NCI-H128 (cell line): ENCODE measurements around the gene SEMG2.

ENCODE experiments used
- DNase-seq: peaks from one replicate; lab custom pipeline; 2025; ENCODE audit not compliant: unreplicated experiment; lab: John Stamatoyannopoulos, UW

SEMG2 gene

GRCh38 chr20:45221076-45221475, at the start of gene SEMG2:
SEMG2 (plus strand) TSS chr20:45221373; CDS start chr20:45221390, 17 bp downstream.
- DNase-seq = no peak

GRCh38 chr20:45173522-45173921, 47.7 kb upstream of the SEMG2 start:
- no peak for DNase-seq

- no peak for DNase-seq
Observed at GRCh38 chr20:45174434-45175364, 46.5 kb upstream of the SEMG2 start, which contains the start of gene PI3. PI3 (plus strand) TSS chr20:45174902; CDS start chr20:45174923, 21 bp downstream.

- DNase-seq = no peak
Observed at GRCh38 chr20:45176526-45177267, 44.5 kb upstream of the SEMG2 start.

GRCh38 chr20:45179166-45179565, 42.0 kb upstream of the SEMG2 start:
- no peak for DNase-seq

- no peak for DNase-seq
Observed at GRCh38 chr20:45181639-45182038, 39.5 kb upstream of the SEMG2 start.

- DNase-seq = no peak
Observed at GRCh38 chr20:45183084-45183483, 38.1 kb upstream of the SEMG2 start.

GRCh38 chr20:45187693-45188092, 33.5 kb upstream of the SEMG2 start:
- no peak for DNase-seq

- no peak for DNase-seq
Observed at GRCh38 chr20:45189067-45189609, 32.0 kb upstream of the SEMG2 start.

- no peak for DNase-seq
Observed at GRCh38 chr20:45189861-45190260, 31.3 kb upstream of the SEMG2 start.

GRCh38 chr20:45191926-45192325, 29.2 kb upstream of the SEMG2 start:
- DNase-seq = no peak

- no peak for DNase-seq
Observed at GRCh38 chr20:45193331-45193730, 27.8 kb upstream of the SEMG2 start.

GRCh38 chr20:45206725-45207124, 14.4 kb upstream of the SEMG2 start, which contains the start of gene SEMG1:
SEMG1 (plus strand) TSS chr20:45207033; CDS start chr20:45207054, 21 bp downstream.
- DNase-seq = no peak

GRCh38 chr20:45209924-45210323, 11.2 kb upstream of the SEMG2 start:
- no peak for DNase-seq

GRCh38 chr20:45211569-45212474, 9.4 kb upstream of the SEMG2 start:
- no peak for DNase-seq

GRCh38 chr20:45212836-45213235, 8.3 kb upstream of the SEMG2 start:
- no peak for DNase-seq

- DNase-seq = no peak
Observed at GRCh38 chr20:45218124-45218523, 3.0 kb upstream of the SEMG2 start.

- DNase-seq = no peak
Observed at GRCh38 chr20:45218636-45219035, 2.5 kb upstream of the SEMG2 start.

GRCh38 chr20:45223136-45223535, 2.0 kb downstream of the SEMG2 start:
- DNase-seq = no peak

GRCh38 chr20:45226287-45226686, 5.1 kb downstream of the SEMG2 start:
- DNase-seq = no peak
